ENCODE measurements around the gene PCCA.
"Not testable (repeated sequence)": the region's sequence is repeated elsewhere in the genome, so short reads cannot be mapped to it uniquely, and the experiment has no call there.

Gene PCCA

GRCh38 chr13:100561599-100562204, 472.8 kb downstream of the PCCA start:
- DNase-seq, result no peak

- DNase-seq, result no peak
Measured at GRCh38 chr13:100563779-100564178, 474.9 kb downstream of the PCCA start.

DNA sequence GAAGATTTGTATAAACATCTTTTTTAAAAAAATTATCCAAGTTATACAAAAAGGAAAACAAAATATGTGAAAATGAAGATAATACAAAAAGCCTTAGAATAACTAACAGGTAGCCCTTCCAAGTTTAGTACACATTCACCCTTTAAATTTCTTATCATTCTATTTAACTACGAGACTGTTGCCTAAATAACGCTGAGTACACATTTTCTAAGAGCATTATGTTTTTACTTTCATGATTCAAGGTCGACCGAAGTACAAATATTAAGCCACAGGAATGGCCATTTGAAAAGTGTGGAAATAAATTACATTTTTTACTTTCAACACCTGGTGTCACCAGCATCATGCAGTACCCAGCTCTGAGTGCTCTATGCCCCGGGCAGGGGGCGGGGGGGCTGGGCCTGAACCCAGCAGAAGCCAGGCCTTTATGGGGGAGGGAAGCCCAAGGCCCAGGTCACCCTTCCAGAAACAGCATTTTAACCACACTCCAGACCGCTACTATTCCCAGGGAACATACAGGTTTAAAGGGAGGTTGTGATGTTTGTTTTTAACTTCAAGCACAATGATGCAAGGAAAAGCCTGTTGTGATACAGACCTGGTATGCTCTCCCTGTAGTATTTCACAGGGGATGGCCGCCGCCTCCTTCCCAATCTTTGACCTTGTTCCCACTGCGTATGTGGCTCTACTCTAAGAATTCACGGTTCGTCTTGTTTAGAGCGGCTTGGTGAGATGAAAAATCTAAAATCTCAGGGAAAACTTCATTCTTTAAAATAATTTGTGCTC, 475.7 kb downstream of the PCCA start:
- no peak for DNase-seq

DNA sequence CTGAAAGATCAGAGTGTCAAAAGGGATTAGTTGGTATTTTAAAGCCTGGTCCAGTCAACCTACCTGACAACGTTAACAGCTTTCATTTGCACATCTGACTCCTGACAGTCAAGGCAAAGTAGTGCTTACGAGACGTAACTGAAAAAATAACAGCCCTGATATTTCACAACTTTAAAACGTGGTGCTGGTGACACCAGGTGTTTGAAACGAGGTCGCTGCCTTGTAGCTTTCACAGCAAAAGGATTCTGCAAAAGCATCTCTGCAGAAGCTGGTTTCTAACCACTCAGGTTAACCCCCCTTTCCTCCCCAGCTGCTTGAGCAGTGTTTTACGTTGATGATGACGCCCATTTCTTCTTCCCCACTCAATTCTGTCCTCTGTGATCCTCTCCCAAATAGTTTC, 476.4 kb downstream of the PCCA start:
- DNase-seq, result no peak

GRCh38 chr13:100566543-100566942, 477.6 kb downstream of the PCCA start:
- DNase-seq, result peak; percentile 18

DNA sequence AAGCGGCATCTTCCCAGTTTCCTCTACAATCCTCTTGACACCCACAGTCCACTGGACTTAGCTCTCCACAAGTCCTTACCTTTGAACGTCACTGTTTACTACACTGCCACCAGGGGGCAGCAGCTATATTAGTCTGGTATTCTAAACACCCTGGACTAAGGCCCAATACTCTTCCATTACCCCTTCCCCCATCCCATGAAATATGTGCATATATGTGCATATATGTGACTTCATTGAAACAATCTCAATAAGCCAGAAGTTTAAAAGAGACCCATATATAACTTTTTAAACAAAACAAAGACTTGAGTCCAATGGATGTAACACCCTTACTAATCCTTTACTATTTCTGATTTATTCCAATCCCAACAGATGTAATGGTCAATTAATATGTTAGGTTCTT, 484.2 kb downstream of the PCCA start:
- DNase-seq, result peak; percentile 75

DNA sequence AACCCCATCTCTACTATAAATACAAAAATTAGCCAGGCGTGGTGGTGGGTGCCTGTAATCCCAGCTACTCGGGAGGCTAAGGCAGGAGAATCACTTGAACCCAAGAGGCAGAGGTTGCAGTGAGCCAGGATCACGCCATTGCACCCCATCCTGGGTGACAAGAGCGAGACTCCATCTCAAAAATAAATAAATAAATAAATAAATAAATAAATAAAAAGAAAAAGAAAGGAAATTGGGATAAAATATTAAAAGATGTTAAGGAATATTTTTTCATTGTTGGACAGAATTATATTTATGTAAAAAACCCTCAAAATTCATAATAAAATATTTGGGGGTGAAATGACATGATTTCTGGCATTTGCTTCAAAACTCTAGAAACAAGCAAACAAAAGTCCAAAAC, 488.3 kb downstream of the PCCA start:
- DNase-seq, result not testable (repeated sequence)

Data from fibroblast of skin of right biceps (primary cell).